Fibroblast of lung (primary cell): ENCODE data around the gene RAB11FIP3.

ENCODE experiments used
- EZH2 ChIP-seq: IDR thresholded peaks from 2 replicates; pipeline ENCODE4 v1.5.1; 2012; ENCODE audit warnings: low read length, control low read depth, mild to moderate bottlenecking; ENCODE audit errors: missing control alignments
- TF ChIP-seq, protein P1 (sequence below), 2 donors: IDR thresholded peaks in 1 of 2; conservative IDR thresholded peaks in 1 of 2; 1 replicate in 1 of 2; 2 replicates in 1 of 2; pipeline ENCODE4 v1.5.1; 2011 to 2012; ENCODE audit warnings: low read length in 2 of 2, control low read depth in 1 of 2, inconsistent platforms in 1 of 2, low read depth in 1 of 2, mild to moderate bottlenecking in 1 of 2

DNA sequence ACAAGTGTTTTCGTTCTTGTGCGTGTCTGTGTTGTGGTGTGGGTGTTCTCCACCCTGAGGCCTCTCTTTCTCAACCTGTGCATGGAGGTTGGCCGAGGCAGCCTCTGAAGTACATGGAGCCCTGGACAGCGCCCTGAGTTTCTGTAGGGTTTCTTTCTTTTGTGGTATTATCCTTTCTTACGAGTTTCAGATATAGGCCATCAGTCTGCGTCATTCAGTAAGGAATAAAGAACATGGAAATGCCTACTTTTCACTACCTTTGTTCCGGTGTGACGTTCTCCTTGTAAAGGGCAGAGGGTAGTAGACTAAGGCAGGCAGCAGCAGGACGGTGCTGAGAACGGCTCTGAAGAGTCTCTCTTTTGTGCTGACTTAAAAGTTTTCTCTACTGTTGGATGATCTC is 18.6 kb downstream of the RAB11FIP3 start:
- TF ChIP-seq, protein P1, sequence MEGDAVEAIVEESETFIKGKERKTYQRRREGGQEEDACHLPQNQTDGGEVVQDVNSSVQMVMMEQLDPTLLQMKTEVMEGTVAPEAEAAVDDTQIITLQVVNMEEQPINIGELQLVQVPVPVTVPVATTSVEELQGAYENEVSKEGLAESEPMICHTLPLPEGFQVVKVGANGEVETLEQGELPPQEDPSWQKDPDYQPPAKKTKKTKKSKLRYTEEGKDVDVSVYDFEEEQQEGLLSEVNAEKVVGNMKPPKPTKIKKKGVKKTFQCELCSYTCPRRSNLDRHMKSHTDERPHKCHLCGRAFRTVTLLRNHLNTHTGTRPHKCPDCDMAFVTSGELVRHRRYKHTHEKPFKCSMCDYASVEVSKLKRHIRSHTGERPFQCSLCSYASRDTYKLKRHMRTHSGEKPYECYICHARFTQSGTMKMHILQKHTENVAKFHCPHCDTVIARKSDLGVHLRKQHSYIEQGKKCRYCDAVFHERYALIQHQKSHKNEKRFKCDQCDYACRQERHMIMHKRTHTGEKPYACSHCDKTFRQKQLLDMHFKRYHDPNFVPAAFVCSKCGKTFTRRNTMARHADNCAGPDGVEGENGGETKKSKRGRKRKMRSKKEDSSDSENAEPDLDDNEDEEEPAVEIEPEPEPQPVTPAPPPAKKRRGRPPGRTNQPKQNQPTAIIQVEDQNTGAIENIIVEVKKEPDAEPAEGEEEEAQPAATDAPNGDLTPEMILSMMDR (conservative IDR thresholded peaks at IDR 0.05 in 1 of 2, IDR thresholded peaks at IDR 0.05 in 1 of 2; ENCODE audit: low read depth in 1 of 2, low read length in 2 of 2), result no peak
- TF ChIP-seq EZH2, result no peak
